SK-N-SH treated with all-trans-retinoic acid at 6 μM for 48 hours (cell line): ENCODE measurements around the gene CDH24.

ENCODE experiments used
- ATAC-seq: fragments of 200-7000 bp; cut with Tn5 transposase; 3 replicates; pipeline ENCODE4 v1.9.1; 2020; ENCODE audit warnings: mild to moderate bottlenecking, moderate library complexity
- ARNTL ChIP-seq: fragments of 450-650 bp; formaldehyde crosslinking; IDR thresholded peaks from 2 replicates; pipeline ENCODE4 v1.5.0; 2020; ENCODE audit warnings: low read depth, mild to moderate bottlenecking, moderate library complexity, borderline replicate concordance
- BACH2 ChIP-seq: fragments of 250-450 bp; sonication (Bioruptor Pico); IDR thresholded peaks from 2 replicates; pipeline ENCODE4 v1.9.0; 2021; ENCODE audit warnings: mild to moderate bottlenecking, borderline replicate concordance
- CSDC2 ChIP-seq: fragments of 250-450 bp; sonication (Bioruptor Pico); IDR thresholded peaks from 2 replicates; pipeline ENCODE4 v1.5.0; 2020; ENCODE audit warnings: mild to moderate bottlenecking, moderate library complexity
- ESRRG ChIP-seq: fragments of 250-450 bp; sonication (Bioruptor Pico); IDR thresholded peaks from 2 replicates; pipeline ENCODE4 v1.6.1; 2021; ENCODE audit warnings: mild to moderate bottlenecking
- GLIS3 ChIP-seq: fragments of 250-450 bp; sonication (Bioruptor Pico); IDR thresholded peaks from 2 replicates; pipeline ENCODE4 v1.5.0; 2020; ENCODE audit warnings: mild to moderate bottlenecking, moderate library complexity
- ISL1 ChIP-seq: fragments of 250-450 bp; sonication (Bioruptor Pico); IDR thresholded peaks from 2 replicates; pipeline ENCODE4 v2.1.2; 2022; ENCODE audit warnings: mild to moderate bottlenecking, moderate library complexity
- OSR1 ChIP-seq: fragments of 250-450 bp; sonication (Bioruptor Pico); IDR thresholded peaks from 2 replicates; pipeline ENCODE4 v1.8.0; 2022; ENCODE audit warnings: moderate library complexity, mild to moderate bottlenecking, inconsistent platforms
- PPARA ChIP-seq: fragments of 250-450 bp; sonication (Bioruptor Pico); IDR thresholded peaks from 2 replicates; pipeline ENCODE4 v1.5.0; 2020; ENCODE audit warnings: mild to moderate bottlenecking, borderline replicate concordance
- RARB ChIP-seq: fragments of 250-450 bp; sonication (Bioruptor Pico); IDR thresholded peaks from 2 replicates; pipeline ENCODE4 v1.8.0; 2021; ENCODE audit warnings: mild to moderate bottlenecking, moderate library complexity
- SNAI2 ChIP-seq: fragments of 250-450 bp; sonication (Bioruptor Pico); IDR thresholded peaks from 2 replicates; pipeline ENCODE4 v1.5.0; 2020; ENCODE audit warnings: mild to moderate bottlenecking, moderate library complexity
- TCF4 ChIP-seq: fragments of 250-450 bp; sonication (Bioruptor Pico); IDR thresholded peaks from 2 replicates; pipeline ENCODE4 v1.8.0; 2021; ENCODE audit warnings: mild to moderate bottlenecking, moderate library complexity, borderline replicate concordance
- TOX ChIP-seq: fragments of 250-450 bp; sonication (Bioruptor Pico); IDR thresholded peaks from 2 replicates; pipeline ENCODE4 v1.8.0; 2021; ENCODE audit warnings: mild to moderate bottlenecking, moderate library complexity, borderline replicate concordance
- ZC3H10 ChIP-seq: fragments of 250-450 bp; sonication (Bioruptor Pico); IDR thresholded peaks from 2 replicates; pipeline ENCODE4 v1.5.1; 2021; ENCODE audit warnings: mild to moderate bottlenecking, moderate library complexity
- ZFP3 ChIP-seq: fragments of 250-450 bp; sonication (Bioruptor Pico); IDR thresholded peaks from 2 replicates; pipeline ENCODE4 v1.5.0; 2020; ENCODE audit warnings: mild to moderate bottlenecking, moderate library complexity
- ZFP30 ChIP-seq: fragments of 450-650 bp; formaldehyde crosslinking; IDR thresholded peaks from 2 replicates; pipeline ENCODE4 v1.5.0; 2022; ENCODE audit warnings: mild to moderate bottlenecking, moderate library complexity
- ZNF565 ChIP-seq: fragments of 450-650 bp; formaldehyde crosslinking; conservative IDR thresholded peaks from 2 replicates; pipeline ENCODE4 v1.5.0; 2020; ENCODE audit warnings: low read depth, mild to moderate bottlenecking, moderate library complexity
- ZNF70 ChIP-seq: fragments of 450-650 bp; formaldehyde crosslinking; IDR thresholded peaks from 2 replicates; pipeline ENCODE4 v1.5.0; 2020; ENCODE audit warnings: mild to moderate bottlenecking, moderate library complexity
- ZNF8 ChIP-seq: fragments of 450-650 bp; formaldehyde crosslinking; IDR thresholded peaks from 2 replicates; pipeline ENCODE4 v1.5.0; 2020; ENCODE audit warnings: mild to moderate bottlenecking, moderate library complexity
- TF ChIP-seq, protein P1 (sequence below): fragments of 250-450 bp; sonication (Bioruptor Pico); IDR thresholded peaks from 2 replicates; pipeline ENCODE4 v1.8.0; 2020; ENCODE audit warnings: mild to moderate bottlenecking, moderate library complexity, borderline replicate concordance
- TF ChIP-seq, protein P2 (sequence below): fragments of 250-450 bp; sonication (Bioruptor Pico); IDR thresholded peaks from 2 replicates; pipeline ENCODE4 v1.5.0; 2020; ENCODE audit warnings: mild to moderate bottlenecking, moderate library complexity
- TF ChIP-seq, protein P3 (sequence below): fragments of 250-450 bp; sonication (Bioruptor Pico); IDR thresholded peaks from 2 replicates; pipeline ENCODE4 v1.5.1; 2020; ENCODE audit warnings: low read depth, mild to moderate bottlenecking, moderate library complexity
- TF ChIP-seq, protein P4 (sequence below): fragments of 250-450 bp; sonication (Bioruptor Pico); IDR thresholded peaks from 2 replicates; pipeline ENCODE4 v1.8.0; 2021; ENCODE audit warnings: low read depth, mild to moderate bottlenecking, moderate library complexity, borderline replicate concordance

CDH24 gene

DNA sequence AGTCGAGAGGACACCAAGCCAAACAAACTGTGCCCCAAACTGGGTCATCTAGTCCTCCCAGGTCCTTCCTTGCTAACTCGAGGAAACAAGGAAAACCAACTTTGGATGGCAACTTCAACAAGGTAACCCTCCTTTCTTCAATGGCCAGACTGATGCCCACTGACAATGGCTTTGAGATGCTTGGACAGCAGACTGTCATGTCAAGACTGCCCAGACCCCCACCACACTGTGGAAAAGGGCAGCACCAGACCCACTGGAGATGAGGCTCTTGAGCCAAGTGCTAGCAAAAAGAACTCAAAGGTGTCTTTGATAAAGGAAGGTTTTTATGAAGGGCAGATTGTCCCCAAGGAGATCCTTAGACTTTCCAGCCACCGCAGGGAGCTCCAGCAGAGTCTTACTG is 9.0 kb upstream of the CDH24 start:
- ATAC-seq = no peak
- TF ChIP-seq GLIS3 (CRISPR knock-in tag) (no peak), ZNF70 (no peak), TOX (no peak), ZNF565 (no peak), SNAI2 (CRISPR knock-in tag) (no peak), CSDC2 (CRISPR knock-in tag) (no peak), ZC3H10 (no peak)
- TF ChIP-seq, protein P1, sequence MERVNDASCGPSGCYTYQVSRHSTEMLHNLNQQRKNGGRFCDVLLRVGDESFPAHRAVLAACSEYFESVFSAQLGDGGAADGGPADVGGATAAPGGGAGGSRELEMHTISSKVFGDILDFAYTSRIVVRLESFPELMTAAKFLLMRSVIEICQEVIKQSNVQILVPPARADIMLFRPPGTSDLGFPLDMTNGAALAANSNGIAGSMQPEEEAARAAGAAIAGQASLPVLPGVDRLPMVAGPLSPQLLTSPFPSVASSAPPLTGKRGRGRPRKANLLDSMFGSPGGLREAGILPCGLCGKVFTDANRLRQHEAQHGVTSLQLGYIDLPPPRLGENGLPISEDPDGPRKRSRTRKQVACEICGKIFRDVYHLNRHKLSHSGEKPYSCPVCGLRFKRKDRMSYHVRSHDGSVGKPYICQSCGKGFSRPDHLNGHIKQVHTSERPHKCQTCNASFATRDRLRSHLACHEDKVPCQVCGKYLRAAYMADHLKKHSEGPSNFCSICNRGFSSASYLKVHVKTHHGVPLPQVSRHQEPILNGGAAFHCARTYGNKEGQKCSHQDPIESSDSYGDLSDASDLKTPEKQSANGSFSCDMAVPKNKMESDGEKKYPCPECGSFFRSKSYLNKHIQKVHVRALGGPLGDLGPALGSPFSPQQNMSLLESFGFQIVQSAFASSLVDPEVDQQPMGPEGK (CRISPR knock-in tag) = no peak

DNA sequence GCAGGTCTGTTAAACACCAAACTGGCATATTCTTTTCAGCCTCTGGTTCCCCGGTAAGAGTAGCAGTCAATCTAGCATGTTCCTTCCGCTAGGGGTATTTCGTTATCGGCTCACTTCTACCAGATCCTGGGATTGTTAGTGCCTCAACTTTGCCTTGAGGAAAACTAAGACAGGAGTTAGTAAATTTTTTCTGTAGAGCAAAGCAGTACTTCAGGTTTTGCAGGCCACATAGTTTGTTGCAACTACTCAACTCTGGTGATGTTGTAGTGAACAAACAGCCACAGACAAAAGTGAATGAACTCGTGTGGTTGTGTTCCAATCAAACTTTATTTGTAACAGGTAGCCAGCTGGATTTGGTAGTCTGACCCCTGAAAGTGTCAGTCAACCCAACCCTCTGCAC is 6.3 kb upstream of the CDH24 start:
- TF ChIP-seq CSDC2 (CRISPR knock-in tag) (no peak), ZFP3 (CRISPR knock-in tag) (no peak), OSR1 (CRISPR knock-in tag) (no peak), ESRRG (CRISPR knock-in tag) (no peak), SNAI2 (CRISPR knock-in tag) (no peak), ARNTL (CRISPR knock-in tag) (no peak), PPARA (no peak), RARB (CRISPR knock-in tag) (no peak), TCF4 (CRISPR knock-in tag) (no peak), ZNF8 (CRISPR knock-in tag) (no peak), ZNF70 (no peak), GLIS3 (CRISPR knock-in tag) (no peak), ZFP30 (no peak), TOX (no peak)
- TF ChIP-seq, protein P2, sequence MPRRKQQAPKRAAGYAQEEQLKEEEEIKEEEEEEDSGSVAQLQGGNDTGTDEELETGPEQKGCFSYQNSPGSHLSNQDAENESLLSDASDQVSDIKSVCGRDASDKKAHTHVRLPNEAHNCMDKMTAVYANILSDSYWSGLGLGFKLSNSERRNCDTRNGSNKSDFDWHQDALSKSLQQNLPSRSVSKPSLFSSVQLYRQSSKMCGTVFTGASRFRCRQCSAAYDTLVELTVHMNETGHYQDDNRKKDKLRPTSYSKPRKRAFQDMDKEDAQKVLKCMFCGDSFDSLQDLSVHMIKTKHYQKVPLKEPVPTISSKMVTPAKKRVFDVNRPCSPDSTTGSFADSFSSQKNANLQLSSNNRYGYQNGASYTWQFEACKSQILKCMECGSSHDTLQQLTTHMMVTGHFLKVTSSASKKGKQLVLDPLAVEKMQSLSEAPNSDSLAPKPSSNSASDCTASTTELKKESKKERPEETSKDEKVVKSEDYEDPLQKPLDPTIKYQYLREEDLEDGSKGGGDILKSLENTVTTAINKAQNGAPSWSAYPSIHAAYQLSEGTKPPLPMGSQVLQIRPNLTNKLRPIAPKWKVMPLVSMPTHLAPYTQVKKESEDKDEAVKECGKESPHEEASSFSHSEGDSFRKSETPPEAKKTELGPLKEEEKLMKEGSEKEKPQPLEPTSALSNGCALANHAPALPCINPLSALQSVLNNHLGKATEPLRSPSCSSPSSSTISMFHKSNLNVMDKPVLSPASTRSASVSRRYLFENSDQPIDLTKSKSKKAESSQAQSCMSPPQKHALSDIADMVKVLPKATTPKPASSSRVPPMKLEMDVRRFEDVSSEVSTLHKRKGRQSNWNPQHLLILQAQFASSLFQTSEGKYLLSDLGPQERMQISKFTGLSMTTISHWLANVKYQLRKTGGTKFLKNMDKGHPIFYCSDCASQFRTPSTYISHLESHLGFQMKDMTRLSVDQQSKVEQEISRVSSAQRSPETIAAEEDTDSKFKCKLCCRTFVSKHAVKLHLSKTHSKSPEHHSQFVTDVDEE (CRISPR knock-in tag) = no peak
- TF ChIP-seq, protein P1 (CRISPR knock-in tag) = no peak
- no peak for ATAC-seq

DNA sequence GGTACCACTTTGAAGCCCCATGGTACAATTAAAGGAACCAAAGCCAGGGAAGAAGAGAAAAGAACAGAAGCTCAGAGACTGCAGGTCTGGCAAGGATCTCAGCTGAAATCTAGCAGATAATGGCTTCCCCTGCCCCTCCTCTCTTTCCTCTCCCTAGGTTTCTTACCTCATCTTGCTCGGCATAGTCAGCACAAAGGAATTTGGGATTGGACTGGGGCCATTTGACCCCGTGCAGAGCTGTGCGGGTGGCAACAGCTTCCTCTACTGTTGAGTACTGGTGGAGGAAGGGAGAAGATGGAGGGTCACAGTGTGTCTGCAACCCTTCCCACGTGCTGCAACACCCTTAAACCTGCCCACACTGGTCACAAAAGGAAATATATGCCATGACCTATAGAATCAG is 4.7 kb upstream of the CDH24 start:
- ATAC-seq = peak; percentile 76
- no peak for TF ChIP-seq ESRRG (CRISPR knock-in tag)
- TF ChIP-seq BACH2 (CRISPR knock-in tag) = no peak
- TF ChIP-seq ISL1 = no peak
- no peak for TF ChIP-seq PPARA
- TF ChIP-seq, protein P3, sequence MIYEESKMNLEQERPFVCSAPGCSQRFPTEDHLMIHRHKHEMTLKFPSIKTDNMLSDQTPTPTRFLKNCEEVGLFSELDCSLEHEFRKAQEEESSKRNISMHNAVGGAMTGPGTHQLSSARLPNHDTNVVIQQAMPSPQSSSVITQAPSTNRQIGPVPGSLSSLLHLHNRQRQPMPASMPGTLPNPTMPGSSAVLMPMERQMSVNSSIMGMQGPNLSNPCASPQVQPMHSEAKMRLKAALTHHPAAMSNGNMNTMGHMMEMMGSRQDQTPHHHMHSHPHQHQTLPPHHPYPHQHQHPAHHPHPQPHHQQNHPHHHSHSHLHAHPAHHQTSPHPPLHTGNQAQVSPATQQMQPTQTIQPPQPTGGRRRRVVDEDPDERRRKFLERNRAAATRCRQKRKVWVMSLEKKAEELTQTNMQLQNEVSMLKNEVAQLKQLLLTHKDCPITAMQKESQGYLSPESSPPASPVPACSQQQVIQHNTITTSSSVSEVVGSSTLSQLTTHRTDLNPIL (CRISPR knock-in tag) = no peak
- no peak for TF ChIP-seq ZNF70

DNA sequence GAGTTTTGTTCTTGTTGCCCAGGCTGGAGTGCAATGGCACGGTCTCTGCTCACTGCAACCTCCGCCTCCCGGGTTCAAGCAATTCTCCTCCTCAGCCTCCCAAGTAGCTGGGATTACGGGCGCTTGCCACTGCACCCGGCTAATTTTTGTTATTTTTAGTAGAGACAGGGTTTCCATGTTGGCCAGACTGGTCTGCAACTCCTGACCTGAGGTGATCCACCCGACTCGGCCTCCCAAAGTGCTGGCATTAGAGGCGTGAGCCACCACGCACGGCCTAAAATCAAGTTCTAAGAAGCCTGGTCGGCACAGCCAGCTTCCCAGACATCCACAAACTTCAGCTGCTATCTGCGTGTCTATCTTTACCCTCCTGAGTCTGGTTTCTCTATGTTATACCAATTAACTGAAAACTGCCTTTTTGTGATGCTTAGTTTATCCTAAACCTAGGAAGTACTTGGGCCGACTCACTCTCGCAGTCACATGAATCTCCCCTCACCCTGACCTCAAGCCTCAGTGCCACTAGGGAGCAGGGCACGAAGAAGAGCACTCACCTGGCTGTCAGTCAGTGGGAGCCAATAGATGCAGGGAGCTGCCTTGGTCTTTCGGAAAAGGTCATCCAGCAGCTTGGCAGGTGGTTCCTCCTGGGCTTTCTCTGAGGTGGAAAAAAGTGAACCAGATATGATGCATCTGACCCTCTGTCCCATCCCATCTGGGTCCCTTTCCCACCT is 3.4 kb upstream of the CDH24 start:
- no peak for ATAC-seq
- TF ChIP-seq, protein P1 (CRISPR knock-in tag) = no peak
- TF ChIP-seq ZC3H10 (no peak), ZFP30 (no peak), ZFP3 (CRISPR knock-in tag) (no peak), ZNF70 (no peak), TCF4 (CRISPR knock-in tag) (no peak), GLIS3 (CRISPR knock-in tag) (no peak)
- TF ChIP-seq, protein P4, sequence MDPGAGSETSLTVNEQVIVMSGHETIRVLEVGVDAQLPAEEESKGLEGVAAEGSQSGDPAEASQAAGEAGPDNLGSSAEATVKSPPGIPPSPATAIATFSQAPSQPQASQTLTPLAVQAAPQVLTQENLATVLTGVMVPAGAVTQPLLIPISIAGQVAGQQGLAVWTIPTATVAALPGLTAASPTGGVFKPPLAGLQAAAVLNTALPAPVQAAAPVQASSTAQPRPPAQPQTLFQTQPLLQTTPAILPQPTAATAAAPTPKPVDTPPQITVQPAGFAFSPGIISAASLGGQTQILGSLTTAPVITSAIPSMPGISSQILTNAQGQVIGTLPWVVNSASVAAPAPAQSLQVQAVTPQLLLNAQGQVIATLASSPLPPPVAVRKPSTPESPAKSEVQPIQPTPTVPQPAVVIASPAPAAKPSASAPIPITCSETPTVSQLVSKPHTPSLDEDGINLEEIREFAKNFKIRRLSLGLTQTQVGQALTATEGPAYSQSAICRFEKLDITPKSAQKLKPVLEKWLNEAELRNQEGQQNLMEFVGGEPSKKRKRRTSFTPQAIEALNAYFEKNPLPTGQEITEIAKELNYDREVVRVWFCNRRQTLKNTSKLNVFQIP (CRISPR knock-in tag) = no peak
- TF ChIP-seq, protein P2 (CRISPR knock-in tag) = no peak
